MCF 10A (cell line): ENCODE results near the gene DDIT3. TPM values are rescaled to one million over a fixed set of nuclear protein-coding genes. Genes with fewer than 3 reads are reported as not detected.

Experiments
- BruUV-seq: library from RNA; stranded (reverse); fragments of 400-500 nt; replicated peaks from 2 replicates; lab custom pipeline; 2021; lab: Mats Ljungman, UMichigan
- CTCF ChIA-PET: fragments of 300-600 bp; sonication (Branson Sonifier 250); formaldehyde crosslinking; extraction: SDS; loops from one replicate; lab custom pipeline; 2021; ENCODE audit warnings: antibody characterized with exemption, inconsistent platforms; lab: Yijun Ruan, JAX
- POLR2A ChIA-PET: fragments of 300-600, 350-650 bp; sonication (Branson Sonifier 250); formaldehyde crosslinking; extraction: SDS; loops from one replicate; lab custom pipeline; 2020; ENCODE audit warnings: antibody characterized with exemption, inconsistent platforms; lab: Yijun Ruan, JAX
- DNase-seq: peaks from one replicate; pipeline ENCODE4 v3.0.0-alpha.2; 2018; ENCODE audit not compliant: unreplicated experiment
- H3K27ac Mint-ChIP-seq: one replicate; pipeline ENCODE4 v1.8.0; 2022; ENCODE audit warnings: mild to moderate bottlenecking, low read depth, mixed read lengths; ENCODE audit not compliant: unreplicated experiment
- H3K27me3 Mint-ChIP-seq: one replicate; pipeline ENCODE4 v1.8.0; 2022; ENCODE audit warnings: mixed read lengths; ENCODE audit not compliant: insufficient read depth, unreplicated experiment
- H3K36me3 Mint-ChIP-seq: one replicate; pipeline ENCODE4 v1.8.0; 2022; ENCODE audit warnings: mild to moderate bottlenecking, moderate library complexity, mixed read lengths; ENCODE audit not compliant: insufficient read depth, unreplicated experiment
- H3K4me1 Mint-ChIP-seq: one replicate; pipeline ENCODE4 v1.8.0; 2022; ENCODE audit warnings: mixed read lengths; ENCODE audit not compliant: insufficient read depth, unreplicated experiment
- H3K4me3 Mint-ChIP-seq: one replicate; pipeline ENCODE4 v1.8.0; 2022; ENCODE audit warnings: mild to moderate bottlenecking, moderate library complexity, mixed read lengths; ENCODE audit not compliant: unreplicated experiment
- H3K9me3 Mint-ChIP-seq: one replicate; pipeline ENCODE4 v1.8.0; 2022; ENCODE audit warnings: mixed read lengths; ENCODE audit not compliant: unreplicated experiment
- CTCF ChIP-seq: fragments of 200-600 bp; IDR thresholded peaks from one replicate; pipeline ENCODE4 v1.8.0; 2022; ENCODE audit warnings: antibody characterized with exemption, mild to moderate bottlenecking; ENCODE audit not compliant: unreplicated experiment
- intact Hi-C: fragments of 100-400 bp; cut with micrococcal nuclease; formaldehyde crosslinking; loops from 2 replicates; pipeline ENCODE4 v1.14.1; 2022
- total RNA-seq: library from RNA; stranded (reverse); gene quantifications from 2 replicates; pipeline ENCODE4 v1.2.3, GENCODE V29; 2022

Gene DDIT3
- total RNA-seq, 1 experiment from 2014 or later: 156 TPM

- Mint-ChIP-seq H3K27ac (no peak overlapping the region), H3K36me3 (peaks cover 33% of the 10 kb centered on the region), H3K4me3 (no peak overlapping the region), H3K27me3 (no peaks in the 10 kb centered on the region), H3K4me1 (peaks cover 25% of the 10 kb centered on the region), H3K9me3 (no peaks in the 10 kb centered on the region)
- ChIA-PET CTCF (interaction anchor here (0.7 to 1.1 kb wide), 2 partner anchors 17 to 94 kb away, joined by 3 read pairs; no protein-coding TSS in a partner anchor), POLR2A (interaction anchor here (1.2 kb wide), 2 partner anchors 11 to 18 kb away, joined by 4 to 6 read pairs; no protein-coding TSS in a partner anchor)
- no peak for DNase-seq
- BruUV-seq: no TSS peak
- intact Hi-C loops: no loop called here
- no peak for TF ChIP-seq CTCF
Measured at GRCh38 chr12:57543581-57543980, 23.3 kb upstream of the DDIT3 start.

GRCh38 chr12:57541717-57542116 is 21.4 kb upstream of the DDIT3 start:
- DNase-seq: no peak
- Mint-ChIP-seq H3K4me1 (peaks cover 17% of the 10 kb centered on the region), H3K27me3 (no peaks in the 10 kb centered on the region), H3K36me3 (peaks cover 47% of the 10 kb centered on the region), H3K9me3 (no peaks in the 10 kb centered on the region), H3K4me3 (no peak overlapping the region), H3K27ac (no peak overlapping the region)
- no TSS peak for BruUV-seq
- ChIA-PET POLR2A (interaction anchor here (0.9 to 1.5 kb wide), 4 partner anchors 9 to 52 kb away, joined by 3 to 6 read pairs (median 4); no protein-coding TSS in a partner anchor), CTCF (no interaction called here)
- no peak for TF ChIP-seq CTCF
- intact Hi-C loops: no loop called here

GRCh38 chr12:57541001-57541400 is 20.7 kb upstream of the DDIT3 start:
- peaks cover 14% of the 10 kb centered on the region for H3K4me1 Mint-ChIP-seq
- no peaks in the 10 kb centered on the region for H3K27me3 Mint-ChIP-seq
- ChIA-PET CTCF (interaction anchor here (0.7 to 1.3 kb wide), 3 partner anchors 12 to 85 kb away, joined by 3 to 4 read pairs (median 3); no protein-coding TSS in a partner anchor), POLR2A (interaction anchor here (0.6 to 1.5 kb wide), 3 partner anchors 9 to 478 kb away, joined by 3 to 6 read pairs (median 5); no protein-coding TSS in a partner anchor)
- no peak overlapping the region for H3K27ac Mint-ChIP-seq
- DNase-seq: no peak
- no peaks in the 10 kb centered on the region for H3K9me3 Mint-ChIP-seq
- TF ChIP-seq CTCF: no peak
- BruUV-seq: no TSS peak
- peaks cover 47% of the 10 kb centered on the region for H3K36me3 Mint-ChIP-seq
- H3K4me3 Mint-ChIP-seq: no peak overlapping the region
- intact Hi-C loops: no loop called here

GRCh38 chr12:57539134-57539768 is 18.9 kb upstream of the DDIT3 start:
- ChIA-PET POLR2A (interaction anchor here (2.0 kb wide), 1 partner anchor 16 kb away, joined by 12 read pairs; the partner anchor contains the start of gene MBD6), CTCF (interaction anchor here (0.7 to 1.3 kb wide), 3 partner anchors 13 to 81 kb away, joined by 3 read pairs; no protein-coding TSS in a partner anchor)
- Mint-ChIP-seq H3K4me3 (no peak overlapping the region), H3K4me1 (no peaks in the 10 kb centered on the region), H3K36me3 (peaks cover 56% of the 10 kb centered on the region), H3K27ac (peak overlapping the region; percentile 15), H3K9me3 (no peaks in the 10 kb centered on the region), H3K27me3 (no peaks in the 10 kb centered on the region)
- DNase-seq: no peak
- intact Hi-C loops: no loop called here
- TF ChIP-seq CTCF: no peak
- no TSS peak for BruUV-seq
